ENCODE results near the gene RBM47.

- no peak for TF ChIP-seq GATA3 (IDR thresholded peaks at IDR 0.05; ENCODE audit: low read depth, low read length)
- no peak for TF ChIP-seq GATA2 (IDR thresholded peaks at IDR 0.05; ENCODE audit: low read depth, low read length)
Observed at GRCh38 chr4:40409835-40410234, 219.8 kb downstream of the RBM47 start.

Data from SH-SY5Y (cell line).